ENCODE results near the gene FOXS1.

FOXS1 gene

GRCh38 chr20:31845300-31845863 lies at the start of gene FOXS1:
FOXS1 (minus strand) TSS chr20:31845604; CDS start chr20:31845542, 62 bp downstream.
- DNase-seq = no peak

GRCh38 chr20:31890646-31891045 lies 45.2 kb upstream of the FOXS1 start:
- no peak for DNase-seq

DNA sequence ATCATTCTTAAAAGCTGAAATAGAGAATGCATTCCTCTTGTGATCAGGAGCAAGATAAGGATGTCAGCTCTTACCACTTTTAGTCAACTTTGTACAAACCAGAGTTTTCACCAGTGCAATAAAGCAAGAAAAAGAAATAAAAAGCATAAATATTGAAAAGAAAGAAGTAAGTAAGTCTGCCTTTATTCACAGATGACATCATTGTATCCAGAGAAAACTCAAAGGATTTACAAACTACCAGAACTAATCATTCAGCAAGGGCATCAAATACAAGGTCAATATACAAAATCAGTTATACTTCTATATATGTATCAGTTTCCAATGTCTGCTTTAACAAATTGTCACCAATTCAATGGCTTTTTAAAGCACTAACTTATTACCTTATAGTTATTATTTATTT lies 38.4 kb upstream of the FOXS1 start:
- no peak for DNase-seq

- DNase-seq = no peak
These were observed 36.5 kb upstream of the FOXS1 start for GRCh38 chr20:31881945-31882344.

- DNase-seq = peak; percentile 82
These were observed 34.0 kb upstream of the FOXS1 start for GRCh38 chr20:31879143-31879987.

DNA sequence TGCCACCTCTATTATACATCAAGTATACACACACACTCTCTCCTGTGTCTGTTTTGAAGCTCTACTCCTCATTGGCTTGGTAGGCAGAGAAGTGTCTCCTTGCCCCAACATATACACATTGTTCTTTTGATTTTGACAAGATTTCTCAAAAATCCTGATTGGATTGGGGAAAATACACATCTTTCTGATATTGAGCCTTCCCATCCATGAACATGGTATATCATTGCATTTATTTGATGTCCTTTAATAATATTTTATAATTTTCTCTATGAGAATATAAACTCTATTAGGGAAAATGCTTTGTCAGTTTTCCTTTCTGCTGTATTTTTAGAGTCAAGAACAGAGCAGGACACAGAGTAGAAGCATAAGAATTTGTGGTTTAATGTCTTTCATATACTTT lies 32.3 kb upstream of the FOXS1 start:
- no peak for DNase-seq

DNA sequence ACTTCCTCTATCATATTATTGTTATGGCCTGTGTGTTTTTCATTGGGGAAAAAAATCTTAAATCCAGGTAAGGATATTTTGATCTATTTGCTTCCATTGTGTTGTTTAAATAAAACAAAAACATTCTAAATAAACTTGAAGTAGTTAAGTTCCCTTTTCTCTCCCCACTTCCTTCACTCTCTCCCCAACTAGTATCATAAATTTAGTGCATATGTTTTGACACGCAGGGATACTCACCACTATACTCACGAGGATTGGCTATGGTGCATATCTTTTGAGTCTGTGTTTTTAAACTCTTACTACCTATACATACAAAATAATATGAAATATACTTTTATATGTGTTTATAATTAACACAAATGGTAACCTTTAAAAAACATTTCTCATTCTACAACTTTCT lies 30.3 kb upstream of the FOXS1 start:
- no peak for DNase-seq

DNA sequence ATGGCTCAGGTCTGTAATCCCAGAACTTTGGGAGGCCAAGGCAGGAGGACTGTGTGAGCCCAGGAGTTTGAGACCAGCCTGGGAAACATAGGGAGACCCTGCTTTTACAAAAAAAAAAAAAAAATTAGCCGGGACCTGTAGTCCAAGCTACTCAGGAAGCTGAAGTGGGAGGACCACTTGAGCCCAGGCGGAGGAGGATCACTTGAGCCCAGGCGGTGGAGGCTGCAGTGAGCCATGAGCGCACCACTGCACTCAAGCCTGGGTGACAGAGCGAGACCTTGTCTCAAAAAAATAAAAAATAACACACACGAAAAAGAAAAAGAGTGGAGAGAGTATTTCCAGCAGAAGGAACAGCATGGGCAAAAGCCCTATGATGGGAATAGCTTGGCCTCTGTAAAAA lies 27.0 kb upstream of the FOXS1 start:
- DNase-seq = no peak

DNA sequence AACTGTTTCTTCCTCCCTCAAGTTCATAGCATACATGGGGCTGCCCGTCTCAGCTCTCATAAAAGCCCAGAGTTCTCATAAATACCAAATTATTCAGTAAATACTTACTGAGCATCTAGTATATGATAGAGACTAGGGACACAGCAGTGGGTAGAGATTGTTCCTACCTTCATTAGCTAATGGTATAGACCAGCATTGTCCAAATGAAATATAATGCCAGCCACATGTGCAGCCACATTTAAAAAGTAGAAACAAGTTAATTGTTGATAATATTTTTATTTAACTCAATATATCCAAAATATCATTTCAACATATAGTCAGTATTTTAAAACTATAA lies 26.2 kb upstream of the FOXS1 start:
- no peak for DNase-seq

DNA sequence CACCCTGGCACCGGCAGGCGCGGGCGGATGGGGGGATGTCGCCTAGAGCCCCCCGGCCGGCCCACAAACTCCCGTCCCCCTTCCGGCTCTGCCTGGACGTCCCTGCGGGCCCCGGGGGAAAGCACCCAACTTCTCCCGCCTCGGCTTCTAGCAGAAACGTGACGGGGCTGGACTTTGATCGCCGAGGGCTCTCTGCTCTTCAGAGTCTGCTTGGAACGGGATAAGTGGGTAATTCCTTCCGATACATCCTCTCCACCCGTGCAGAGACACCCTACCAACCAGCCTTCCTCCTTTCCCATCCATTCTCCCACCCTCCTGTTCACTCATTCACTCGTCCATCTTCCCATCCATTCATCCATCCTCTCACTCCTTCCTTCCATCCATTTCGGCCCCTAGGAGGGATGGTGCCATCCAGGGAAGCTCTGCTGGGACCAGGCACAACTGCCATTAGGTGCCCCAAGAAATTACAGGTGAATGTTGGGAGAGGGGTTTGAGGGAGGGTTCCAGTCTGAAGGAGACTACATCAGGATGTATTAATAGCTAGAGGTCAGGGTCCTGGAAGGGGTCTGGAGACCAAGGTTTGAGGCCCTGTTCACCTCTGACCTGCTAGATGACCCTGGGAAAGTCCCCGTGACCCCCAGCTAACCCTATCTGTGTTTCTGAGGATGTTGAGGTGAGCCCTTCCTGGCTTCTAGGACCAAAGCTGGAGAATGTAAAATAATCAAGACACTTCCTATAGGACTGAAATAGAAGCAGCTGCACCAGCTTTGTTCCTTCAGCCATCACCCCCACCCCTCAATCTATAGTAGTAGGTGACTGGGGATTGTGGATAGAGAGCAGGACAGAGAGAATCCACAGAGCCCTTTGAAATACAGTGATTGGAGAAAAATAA lies 25.6 kb upstream of the FOXS1 start:
- no peak for DNase-seq

DNA sequence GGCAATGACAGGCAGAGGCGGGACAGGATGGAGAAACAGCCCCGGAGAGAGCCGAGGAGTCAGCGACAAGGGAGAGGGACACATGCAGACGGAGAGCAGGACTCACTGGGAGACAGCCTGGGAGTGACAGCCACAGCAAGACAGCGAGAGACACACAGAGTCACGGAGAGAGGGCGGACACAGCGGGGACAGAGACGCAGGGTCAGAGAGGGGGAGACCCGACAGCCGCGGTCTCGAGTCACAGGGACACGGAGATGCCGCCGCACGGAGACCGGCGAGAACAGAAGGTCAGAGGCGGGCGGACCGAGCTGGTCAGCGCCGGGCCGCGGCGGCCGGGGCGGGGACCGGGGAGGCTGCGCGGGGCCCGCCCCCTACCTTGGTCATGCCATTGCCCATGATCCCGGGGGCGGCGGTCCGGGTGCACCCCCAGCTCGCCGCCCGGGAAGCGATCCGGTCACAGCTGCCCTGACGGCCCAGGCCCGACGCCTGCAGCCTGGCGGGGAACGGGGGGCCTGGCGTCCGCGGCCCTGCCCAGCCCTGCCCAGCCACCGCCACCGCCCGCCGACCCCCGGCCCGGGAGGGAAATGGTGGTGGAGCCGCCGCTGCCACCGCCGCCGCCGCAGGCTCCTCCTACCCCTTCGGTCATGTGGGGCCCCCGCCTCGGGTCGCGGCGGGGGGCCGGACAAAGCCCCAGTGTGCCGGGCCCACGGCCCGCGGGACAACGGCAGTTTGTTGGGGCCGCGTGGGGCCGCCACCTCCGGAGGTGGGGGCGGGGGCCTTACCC lies 24.7 kb upstream of the FOXS1 start, which contains the start of the genes DUSP15 and TTLL9:
TSS of gene DUSP15 (minus strand) at position 586 of the 784 bp plus-strand sequence. CDS start at position 396, 190 bp downstream.
TSS of gene TTLL9 (plus strand) at position 693 of the 784 bp plus-strand sequence. CDS start 493 bp downstream, outside the sequence.
- DNase-seq = no peak

DNA sequence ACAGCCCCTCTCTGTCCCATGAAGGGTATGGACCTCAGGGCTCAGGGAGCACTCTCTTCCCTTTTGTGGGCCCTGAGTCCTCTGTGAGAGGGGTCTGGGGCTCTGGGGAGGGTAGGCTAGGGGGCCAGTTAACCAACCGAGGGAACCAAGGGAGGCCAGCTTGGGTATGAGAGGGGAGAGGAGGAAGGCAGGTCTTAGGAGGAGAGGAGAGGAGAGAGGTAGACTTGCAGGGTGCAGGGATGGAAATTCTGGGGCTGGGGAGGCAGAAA lies 24.2 kb upstream of the FOXS1 start:
- DNase-seq = no peak

DNA sequence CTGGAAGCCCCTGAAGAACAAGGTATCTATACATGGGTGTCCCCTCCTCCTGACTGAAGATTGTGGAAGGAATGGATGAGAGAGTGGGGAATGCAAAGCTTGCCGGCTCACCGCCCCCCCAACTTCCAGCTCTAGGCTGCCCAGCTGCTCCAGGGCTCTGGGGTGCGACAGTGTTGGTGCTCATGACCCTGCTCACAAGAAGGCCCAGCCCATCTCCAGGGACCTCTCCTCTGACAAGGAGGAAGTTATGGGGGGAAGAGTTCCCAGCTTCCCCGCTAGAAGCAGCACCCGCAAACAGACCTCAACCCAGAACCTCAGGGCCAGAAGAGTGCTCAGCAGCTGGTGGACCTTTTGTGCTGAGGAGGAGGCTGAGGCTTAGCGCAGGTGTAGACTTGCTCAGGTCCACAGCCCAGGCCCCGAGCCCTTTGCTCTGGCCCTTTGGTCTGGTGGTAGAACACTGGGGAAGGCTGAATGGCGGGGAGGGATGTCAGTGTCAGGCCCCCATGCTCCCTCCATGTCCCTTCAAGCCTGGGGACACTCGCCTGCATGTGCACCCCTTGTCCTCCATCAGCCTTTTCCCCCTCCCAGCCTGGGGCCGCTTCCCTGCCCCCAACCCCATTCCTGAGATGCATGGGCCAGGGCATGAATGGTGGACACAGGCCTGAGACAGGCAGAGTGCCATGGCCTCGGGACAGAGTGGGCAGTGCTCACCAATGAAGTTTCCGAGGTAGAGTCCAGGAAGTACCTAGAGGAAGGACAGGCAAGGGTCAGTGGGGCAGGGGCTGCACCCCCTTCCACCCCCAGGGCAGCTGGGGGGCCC lies 23.7 kb upstream of the FOXS1 start:
- DNase-seq = no peak

DNA sequence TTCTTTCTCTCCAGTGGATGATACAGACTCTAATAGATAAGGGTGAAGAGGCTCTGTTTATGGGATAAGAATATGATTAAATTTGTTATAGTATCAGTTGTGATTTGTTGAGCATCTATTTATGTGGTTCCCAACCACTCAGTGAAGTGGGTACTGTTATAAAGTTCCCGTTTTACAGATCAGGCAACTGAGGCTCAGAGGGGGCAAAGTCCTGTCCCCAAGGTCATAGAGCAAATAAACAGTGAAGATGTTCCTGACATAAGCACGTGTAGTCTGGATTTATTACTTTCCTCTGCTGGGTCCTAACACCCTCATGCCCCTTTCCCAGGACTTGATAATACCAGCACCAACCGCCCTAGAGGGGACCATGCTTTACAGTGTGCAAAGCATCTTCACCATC lies 20.8 kb upstream of the FOXS1 start:
- no peak for DNase-seq

DNA sequence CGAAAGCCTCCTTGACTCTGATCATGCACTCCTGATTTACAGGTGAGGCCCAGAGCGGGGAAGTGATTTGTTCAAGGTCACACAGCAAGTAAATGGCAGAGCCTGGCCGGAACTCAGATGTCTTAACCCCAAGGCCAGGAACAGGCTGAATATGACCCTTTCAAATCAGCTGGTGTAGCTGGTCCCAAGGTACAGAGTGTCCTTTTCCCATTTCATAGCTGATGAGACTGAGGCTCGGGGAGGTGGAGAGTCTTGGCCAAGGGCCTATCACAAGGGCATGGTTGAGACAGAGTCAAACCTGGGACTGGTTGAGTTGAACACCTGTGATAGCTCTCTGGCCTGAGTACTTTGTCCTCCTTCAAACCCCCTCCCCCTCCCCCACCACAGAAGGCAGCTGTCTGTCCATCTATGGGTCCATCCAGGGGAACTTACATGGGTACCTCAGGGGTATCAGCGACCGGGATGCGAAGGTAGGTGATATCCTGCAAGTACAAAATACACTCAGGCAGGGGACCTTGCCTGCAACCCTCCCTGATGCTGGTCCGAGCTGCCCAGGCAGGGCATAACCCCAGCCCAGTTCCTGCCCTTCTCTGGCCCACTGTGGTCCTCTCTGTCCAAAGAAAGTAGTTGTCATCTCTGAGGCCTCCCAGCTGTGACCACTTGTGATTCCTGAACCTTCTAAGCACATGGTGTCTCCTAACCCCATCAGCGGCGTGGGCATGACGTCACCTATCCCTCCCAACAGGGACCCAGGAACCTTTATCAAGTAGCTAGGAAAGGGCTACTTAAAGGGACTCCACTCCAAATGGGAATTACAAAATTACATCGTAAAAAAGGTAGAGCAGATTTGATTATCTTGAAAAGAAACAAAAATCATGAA lies 19.4 kb upstream of the FOXS1 start:
- no peak for DNase-seq

GRCh38 chr20:31863296-31864085 lies 18.1 kb upstream of the FOXS1 start:
- DNase-seq = no peak

DNA sequence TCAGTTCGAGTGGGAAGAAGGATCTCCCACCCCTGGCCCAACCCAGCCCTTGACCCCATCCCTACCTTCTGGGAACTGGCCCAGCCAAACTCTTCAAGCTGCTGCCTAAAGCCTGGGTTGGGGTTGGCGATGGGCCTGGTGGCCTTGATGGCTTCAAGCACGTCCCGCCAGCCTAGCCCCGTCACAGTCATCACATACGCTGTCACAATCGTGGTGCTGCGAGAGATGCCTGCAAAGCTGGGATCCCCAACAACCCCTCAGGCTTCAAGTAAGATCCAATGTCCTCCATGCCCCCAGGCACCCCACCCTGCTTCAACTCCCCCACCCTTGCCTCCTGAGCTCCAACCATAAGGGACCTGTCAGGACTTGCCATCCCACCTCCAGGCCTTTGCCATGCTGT lies 17.1 kb upstream of the FOXS1 start:
- no peak for DNase-seq

- DNase-seq = no peak
These were observed 16.7 kb upstream of the FOXS1 start for GRCh38 chr20:31862157-31862470.

GRCh38 chr20:31861385-31862156 lies 16.2 kb upstream of the FOXS1 start:
- DNase-seq = peak; percentile 67

- DNase-seq = no peak
These were observed 15.7 kb upstream of the FOXS1 start for GRCh38 chr20:31861135-31861384.
